Suppressor macrophage treated with lipopolysaccharide for 4 hours (primary cell): ENCODE measurements around the gene DMAC2.
"Not testable (repeated sequence)": the region's sequence is repeated elsewhere in the genome, so short reads cannot be mapped to it uniquely, and the experiment has no call there.

Source experiments
- DNase-seq: peaks from one replicate; pipeline ENCODE4 v3.0.0-alpha.2; 2020

Gene DMAC2

DNA sequence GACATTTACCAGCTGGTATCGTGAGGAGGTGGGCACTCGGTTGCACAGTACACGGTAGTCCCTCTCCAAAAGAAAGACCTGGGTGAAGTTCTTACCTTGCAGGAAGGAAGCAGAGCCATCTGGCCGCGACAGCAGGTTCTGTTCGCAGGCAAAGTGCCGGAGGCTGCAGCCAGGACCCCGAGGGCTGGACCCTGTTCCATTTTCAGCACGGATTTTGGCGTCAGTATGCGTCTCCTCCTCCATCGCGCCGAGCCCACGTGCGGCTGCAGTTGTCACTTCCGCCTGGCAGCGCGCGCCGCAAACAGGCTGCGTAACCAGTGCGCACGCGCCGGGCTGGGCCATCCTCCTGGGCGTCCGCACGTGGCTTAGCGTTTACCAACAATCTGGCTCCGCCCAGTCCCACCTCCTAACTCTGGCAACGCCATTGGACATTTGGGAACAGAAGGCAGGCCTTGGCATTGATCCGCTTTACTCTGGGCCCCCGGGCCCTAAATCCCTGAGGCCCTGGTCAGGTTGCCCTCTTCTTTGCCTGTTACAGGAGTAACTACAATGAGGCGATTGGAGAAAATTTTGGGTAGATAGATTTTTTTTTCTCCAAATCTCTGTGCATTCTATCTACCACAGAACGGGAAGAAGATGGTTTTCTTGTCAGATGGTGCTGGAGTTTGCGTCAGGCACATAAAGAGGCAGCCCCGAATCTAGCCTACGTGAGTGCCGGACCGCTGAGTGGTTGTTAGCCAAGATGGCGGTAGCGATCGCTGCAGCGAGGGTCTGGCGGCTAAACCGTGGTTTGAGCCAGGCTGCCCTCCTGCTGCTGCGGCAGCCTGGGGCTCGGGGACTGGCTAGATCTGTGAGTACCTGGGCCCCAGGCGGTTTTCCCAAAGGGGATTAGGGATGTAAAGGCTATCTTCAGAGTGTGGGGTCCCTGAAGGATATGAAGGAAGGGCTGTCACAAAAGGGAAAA, 42.3 kb downstream of the DMAC2 start, which contains the start of the genes BCKDHA and EXOSC5:
TSS of gene BCKDHA (plus strand) at position 733 of the 964 bp plus-strand sequence. CDS start at position 743, 10 bp downstream.
TSS of gene EXOSC5 (minus strand) at position 274 of the 964 bp plus-strand sequence. CDS start at position 243, 31 bp downstream.
- peak; percentile 100 for DNase-seq

DNA sequence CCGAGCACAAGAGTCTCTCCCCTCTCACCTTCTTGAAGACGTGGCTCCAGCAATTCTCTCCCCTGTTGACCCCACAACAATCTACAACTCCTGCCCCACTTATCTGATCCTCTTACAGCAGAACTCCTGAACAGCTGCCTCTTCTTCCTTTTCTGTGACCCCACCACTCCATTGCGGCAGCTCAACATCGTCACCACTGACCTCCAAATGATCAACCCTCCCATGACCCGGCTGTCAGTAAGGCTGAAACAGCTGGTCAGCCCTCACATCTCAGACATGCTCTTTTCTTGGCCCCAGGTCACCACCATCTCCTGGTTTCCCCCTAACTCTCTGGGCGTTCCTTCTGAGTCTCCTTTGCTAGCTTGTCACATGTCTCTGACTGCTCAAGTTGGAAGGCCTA, 44.4 kb downstream of the DMAC2 start:
- no peak for DNase-seq

DNA sequence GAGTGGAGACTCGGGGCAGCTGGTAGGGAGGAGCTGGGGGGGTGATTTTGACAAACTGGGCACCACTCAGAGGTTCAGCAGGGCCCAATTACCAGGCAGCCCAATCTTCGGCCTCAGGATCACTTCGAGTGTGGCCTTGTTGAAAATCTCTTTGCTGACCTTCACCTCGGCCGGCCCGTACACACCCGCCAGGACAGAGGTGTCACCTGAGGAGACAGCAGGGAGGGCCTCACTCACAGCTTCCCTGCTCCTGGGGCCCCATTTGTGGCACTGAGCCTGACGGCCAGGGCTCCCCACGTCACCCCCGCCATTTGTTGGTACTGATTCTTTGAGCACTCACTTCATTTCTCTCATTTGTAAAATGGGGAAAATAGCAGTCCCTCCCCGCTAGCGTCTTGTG, 46.9 kb downstream of the DMAC2 start:
- no peak for DNase-seq

DNA sequence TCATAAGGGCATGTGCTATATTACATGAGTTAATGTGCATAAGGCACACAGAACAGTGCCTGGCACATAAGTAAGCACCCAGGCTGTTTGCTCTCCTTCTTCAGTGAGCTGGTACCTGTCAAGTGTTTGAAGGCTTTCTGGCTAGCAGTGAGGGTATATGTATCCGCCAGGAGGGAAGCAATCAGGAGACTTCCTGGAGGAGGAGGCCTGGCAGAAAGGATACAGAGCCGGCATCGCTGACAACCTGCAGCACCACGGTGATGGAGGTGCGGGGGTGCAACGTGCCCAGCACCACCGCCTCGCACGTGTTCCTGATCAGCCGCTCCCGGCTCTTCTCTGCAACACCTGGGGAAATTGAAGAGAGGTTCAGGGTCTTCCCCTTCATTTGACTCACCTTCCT, 48.1 kb downstream of the DMAC2 start:
- DNase-seq, result no peak

DNA sequence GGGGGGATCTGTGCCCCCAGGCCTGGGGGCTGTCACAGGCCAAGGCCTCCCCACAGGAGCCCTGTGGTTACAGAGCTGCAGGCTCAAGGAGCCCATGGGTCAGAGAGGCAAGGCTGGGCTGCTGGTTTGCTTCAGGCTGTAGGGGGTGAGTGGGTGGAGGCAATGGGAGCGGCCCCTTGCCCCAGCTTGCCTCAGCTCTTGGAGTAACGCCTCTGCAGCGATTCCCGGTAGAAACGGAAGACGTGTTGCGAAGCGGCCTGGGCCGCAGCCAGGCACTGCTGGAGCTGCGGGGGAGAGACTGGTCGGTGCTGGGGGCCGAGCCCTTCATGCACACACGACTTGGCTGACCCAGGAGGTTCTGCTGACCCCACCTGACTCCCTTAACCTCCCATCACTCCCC, 53.3 kb downstream of the DMAC2 start:
- no peak for DNase-seq

DNA sequence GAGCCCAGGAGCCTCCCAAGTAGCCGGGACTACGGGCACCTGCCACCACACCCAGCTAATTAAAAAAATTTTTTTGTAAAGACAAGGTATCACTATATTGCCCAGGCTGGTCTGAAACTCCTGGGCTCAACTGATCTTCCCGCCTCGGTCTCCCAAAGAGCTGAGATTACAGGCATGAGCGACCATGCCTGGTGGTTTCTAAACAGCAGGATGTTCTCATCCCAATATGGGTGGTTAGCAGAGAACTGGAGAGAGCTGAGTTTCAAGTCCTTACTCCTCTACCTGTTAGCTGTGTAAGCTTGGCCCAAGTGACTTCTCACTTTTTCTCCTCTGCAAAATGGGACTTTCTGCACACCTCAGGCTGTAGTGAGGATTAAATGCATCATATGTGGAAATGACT, 55.4 kb downstream of the DMAC2 start:
- no peak for DNase-seq

DNA sequence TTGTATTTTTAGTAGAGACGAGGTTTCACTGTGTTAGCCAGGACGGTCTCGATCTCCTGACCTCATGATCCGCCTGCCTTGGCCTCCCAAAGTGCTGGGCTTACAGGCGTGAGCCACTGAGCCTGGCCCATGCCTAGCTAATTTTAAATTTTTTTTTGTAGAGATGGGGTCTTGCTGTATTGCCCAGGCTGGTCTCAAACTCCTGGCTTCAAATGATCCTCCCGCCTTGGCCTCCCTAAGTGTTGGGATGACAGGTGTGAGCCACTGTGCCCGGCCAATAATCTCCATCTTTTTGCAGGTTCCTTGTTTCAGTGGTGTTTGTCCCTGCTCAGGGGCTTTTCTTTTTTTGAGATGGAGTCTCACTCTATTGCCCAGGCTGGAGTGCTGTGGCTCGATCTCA, 58.2 kb downstream of the DMAC2 start:
- not testable (repeated sequence) for DNase-seq
